Embryonic facial prominence (tissue), 1 donor: ENCODE measurements around the gene D2HGDH.
"Not testable (repeated sequence)": the region's sequence is repeated elsewhere in the genome, so short reads cannot be mapped to it uniquely, and the experiment has no call there.

Experiments used
- DNase-seq: peaks from one replicate; pipeline ENCODE4 v3.0.0-alpha.2; 2016; ENCODE audit errors: extremely low spot score

Gene D2HGDH

DNA sequence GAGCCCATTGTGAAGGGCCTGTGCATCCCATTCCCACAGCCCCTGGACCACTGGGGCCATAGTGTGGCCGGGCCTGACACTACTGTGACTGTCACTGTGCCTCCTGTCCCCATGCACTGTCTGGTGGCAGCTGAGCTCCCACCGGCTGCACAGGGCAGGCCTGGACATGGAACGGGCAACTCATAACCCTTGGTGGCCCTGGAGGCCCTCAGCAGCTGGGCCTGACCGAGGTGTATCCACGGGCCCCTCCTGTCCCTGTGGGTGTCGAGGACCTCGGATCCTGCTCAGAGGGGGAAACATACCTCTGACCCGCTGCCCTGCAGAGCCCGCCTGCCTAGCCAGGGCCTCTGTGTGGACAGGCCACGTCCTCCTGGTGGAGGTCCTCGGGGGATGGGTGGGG, 34.4 kb downstream of the D2HGDH start:
- DNase-seq: no peak

DNA sequence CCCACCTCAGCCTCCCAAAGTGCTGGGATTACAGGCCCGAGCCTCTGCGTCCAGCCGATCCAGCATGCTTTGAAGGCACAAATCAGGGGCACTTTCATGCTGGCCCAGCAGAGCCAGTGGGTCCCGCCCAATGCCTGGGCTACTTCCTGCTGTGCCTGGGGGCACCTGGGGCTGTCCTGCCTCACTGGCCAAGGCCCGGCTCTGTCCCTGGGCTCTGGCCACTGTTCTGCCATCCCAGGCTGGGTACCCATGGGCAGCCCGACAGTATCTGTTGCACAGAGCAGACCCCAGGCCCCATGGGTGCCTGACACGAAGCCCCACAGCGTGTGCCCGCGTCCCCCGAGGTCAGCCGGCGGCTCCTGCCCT, 35.4 kb downstream of the D2HGDH start:
- DNase-seq: no peak

DNA sequence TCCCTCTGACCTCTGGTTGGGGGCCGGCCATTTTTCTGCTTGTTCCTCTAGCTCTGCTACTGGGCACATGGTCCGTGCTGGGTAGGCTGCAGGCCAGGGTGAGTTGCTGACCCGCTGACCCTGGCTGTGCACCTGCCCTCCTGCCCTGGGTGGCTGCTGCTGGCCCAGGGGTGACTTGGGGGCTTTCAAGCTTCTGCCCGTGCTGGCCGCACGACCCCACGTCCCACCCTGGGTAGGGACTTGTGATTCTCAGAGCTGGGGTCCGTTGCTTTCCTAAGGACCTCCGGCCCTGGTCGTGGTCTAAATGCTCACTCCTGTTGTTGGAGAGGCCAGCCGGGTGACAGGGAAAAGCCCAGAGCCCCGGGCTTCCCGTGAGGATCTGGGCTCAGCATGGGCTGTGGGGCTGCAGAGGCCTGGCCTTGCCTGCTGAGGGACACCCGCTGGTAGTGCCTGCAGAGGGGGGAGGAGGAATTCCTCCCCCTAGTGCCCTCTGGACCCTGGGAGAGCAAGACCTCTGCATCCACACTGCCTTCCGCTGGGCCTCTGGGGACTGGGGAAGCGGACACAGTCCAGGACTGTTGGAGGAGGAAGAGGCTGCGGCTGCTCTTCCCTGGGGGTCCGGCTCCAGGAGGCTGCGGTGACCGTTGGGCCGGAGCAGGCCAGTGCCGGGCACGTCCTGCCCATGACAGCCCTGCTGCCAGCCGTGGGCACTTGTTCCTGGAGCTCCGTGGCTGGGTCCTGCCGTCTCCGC, 35.9 kb downstream of the D2HGDH start:
- DNase-seq: no peak

DNA sequence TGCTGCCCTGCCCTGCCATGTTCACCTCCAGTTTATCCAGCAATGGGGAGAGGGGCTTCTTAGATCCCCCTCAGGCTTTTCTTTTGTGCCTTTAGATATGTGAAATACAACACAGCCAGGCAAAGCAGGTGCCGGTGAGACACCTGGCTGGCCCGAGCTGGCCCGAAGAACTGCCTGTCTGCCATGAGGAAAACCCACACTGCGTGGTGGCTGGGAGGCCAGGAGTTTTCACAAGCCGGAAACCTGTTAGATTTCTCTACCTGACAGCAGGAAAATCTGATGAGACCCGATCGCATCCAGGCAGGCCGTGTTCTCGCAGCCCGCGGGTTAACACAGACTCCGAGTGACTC, 36.5 kb downstream of the D2HGDH start:
- no peak for DNase-seq

DNA sequence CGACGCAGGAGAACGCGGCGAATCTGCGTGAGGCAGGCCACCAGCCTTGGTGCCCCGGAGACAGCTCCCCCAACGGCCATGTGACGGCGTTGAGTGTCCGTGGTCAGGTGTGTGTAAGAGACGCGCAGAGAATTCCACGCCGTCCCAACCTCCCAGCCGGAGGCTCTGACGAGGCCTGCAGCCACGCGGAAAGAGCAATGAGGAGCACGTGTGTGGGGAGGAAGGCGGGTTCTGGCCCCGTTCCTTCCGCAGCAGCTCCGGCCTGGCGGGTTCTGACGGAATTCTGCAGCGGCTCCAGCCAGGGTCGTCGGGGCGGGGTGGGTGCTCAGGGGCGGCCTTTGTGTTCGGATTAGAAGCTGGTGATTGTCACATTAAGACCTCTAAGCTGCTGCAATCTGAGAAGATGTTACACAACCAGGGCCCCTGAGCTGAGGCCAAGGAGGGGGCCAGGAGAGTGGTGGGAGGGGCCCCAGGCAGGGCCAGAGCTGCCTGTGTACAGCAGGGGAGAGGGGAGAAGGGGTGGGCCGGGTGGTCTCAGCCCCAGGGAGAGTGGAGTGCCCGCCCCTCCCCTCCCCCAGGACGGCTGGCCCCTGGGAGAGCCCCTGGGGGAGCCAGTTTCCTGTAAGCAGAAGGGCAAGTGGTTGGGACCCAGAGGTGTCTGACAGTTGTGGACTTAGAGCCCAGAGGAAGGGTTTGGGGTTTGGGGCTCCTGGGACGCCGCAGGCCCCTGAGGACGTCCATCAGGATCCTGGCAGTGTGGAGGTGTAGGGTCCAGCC, 37.0 kb downstream of the D2HGDH start:
- no peak for DNase-seq

DNA sequence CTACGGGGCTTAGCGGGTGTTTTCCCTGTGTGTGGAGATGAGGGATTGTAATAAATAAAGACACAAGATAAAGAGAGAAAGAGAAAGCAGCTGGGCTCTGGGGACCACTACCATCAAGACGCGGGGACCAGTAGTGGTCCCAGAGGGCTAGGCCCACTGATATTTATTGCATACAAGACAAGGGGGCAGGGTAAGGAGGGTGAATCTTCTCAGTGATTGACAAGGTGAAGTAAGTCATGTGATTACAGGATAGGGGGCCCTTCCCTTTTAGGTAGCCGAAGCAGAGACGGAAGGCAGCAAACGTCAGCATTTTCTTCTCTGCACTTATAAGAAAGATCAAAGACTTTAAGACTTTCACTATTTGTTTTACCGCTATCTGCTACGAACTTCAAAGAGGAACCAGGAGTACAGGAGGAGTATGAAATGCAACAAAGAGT, 37.7 kb downstream of the D2HGDH start:
- no peak for DNase-seq

DNA sequence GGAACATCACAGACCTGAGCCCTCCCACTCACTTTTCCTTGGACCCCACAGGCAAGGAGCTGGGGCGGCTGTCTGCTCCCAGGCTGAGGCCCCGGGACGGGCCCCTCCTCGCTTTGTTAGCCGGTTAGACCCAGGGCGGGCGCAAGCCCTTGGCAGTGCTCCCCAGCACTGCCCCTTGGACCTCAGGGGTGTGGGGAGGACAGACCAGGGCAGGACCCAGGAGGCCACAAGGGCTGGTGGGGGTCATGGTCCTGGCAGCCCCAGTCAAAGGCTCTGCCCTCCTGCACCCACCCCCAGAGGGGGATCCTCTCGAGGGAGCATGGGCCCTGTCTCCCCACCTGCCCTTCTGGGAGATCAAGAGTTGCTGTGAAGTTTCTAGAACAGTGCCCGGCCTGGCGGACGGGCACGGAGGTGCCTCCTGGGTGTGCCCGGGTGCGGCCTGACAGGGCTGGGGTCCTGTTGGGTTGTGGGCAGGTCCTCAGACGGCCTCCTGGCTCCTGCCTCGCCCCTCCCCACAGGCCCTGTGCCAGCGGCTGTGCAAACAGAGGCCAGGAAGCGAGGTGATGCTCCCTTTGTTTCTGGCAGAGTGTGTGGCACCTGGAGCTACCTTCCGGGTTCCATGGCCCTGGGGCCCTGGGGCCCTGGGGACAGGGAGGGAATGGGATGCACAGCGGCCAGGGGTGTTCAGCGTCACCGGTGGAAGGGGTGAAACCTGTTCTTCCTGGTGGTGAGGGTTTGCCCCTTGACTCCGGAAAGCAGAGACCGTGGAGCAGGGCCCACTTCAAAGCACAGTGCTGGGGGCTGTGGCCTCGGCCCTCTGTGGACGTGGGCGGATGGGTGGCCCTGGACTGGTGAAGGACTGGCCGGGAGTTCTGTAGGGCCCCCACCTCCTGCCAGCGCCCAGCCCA, 39.3 kb downstream of the D2HGDH start:
- DNase-seq: no peak

DNA sequence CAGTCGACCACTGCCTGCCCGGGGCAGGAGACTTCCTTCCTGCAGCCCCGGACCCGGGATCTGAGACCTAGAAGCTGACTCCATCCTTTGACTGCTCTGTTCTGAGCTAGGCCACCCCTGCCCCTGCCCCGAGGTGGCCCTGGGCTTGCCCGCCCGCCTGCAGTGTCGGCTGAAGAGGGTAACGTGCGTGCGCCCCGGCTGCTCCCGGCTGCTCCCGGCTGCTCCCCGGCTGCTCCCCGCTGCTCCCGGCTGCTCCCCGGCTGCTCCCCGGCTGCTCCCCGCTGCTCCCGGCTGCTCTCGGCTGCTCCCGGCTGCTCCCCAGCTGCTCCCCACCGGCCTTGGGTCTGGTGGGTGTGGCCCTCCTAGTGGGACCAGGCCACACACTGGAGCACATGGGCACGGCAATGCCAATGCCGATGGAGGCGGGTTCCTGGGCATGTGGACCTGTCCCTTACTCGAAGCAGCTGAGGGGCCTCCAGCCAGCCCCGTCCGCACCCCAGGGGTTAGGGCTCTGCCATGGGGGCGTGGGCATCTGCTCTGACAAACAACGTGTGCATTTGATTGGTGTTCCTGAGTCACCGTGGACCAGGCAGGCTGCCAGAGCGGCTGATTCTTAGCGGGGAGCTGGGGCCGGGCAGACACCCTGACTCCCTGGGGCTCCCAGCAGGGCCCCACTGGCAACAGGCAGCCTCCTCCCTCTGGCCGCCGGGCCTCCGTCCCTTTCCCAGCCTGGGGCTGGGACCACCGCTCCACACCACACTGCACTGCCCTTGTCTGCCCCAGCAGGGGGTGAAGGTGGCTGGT, 40.2 kb downstream of the D2HGDH start:
- no peak for DNase-seq

DNA sequence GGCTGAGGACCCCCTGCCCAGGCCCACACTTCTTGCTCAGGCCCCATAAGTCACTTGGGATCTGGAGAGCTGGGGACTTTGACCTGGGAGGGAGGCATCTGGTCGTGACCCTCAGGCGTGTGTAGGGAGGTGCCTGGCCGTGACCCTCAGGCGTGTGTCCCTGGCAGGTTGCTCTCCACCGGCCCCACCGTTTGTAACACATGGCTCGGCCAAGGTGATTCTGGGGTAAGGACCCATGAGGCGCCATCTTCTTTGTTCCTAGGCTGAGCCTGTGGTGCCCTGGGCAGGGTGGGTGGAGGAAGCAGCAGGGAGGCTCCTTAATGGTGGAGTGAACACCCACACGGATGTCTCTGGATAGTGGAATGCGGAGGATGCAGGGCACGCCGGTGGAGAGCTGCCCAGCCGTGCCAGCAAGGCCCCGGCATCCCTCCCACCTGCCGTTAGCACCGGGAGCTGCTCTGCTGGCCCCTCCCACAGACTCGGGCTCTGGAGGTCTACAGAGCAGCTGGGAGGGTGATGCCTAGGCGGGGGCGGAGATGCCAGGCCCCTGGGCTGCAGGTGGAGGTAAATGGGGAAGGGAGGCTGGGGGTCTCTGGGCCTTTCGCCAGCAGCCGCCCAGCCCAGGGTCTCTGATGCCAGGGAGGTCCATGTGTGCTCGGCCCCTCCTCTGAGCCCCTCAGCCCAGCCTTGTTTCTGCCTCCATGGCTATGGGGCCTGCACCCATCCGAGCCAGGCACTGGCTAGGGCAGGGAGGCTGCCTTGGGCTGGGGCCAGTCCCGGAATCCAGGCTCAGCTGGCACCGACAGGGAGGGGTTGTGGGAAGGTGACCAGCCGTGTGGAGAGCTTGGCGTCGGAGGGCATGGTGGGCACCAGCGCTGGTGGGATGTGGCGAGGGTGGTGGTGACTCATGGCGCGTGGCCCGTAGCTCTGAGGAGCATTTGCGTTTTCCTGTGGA, 41.1 kb downstream of the D2HGDH start:
- no peak for DNase-seq

DNA sequence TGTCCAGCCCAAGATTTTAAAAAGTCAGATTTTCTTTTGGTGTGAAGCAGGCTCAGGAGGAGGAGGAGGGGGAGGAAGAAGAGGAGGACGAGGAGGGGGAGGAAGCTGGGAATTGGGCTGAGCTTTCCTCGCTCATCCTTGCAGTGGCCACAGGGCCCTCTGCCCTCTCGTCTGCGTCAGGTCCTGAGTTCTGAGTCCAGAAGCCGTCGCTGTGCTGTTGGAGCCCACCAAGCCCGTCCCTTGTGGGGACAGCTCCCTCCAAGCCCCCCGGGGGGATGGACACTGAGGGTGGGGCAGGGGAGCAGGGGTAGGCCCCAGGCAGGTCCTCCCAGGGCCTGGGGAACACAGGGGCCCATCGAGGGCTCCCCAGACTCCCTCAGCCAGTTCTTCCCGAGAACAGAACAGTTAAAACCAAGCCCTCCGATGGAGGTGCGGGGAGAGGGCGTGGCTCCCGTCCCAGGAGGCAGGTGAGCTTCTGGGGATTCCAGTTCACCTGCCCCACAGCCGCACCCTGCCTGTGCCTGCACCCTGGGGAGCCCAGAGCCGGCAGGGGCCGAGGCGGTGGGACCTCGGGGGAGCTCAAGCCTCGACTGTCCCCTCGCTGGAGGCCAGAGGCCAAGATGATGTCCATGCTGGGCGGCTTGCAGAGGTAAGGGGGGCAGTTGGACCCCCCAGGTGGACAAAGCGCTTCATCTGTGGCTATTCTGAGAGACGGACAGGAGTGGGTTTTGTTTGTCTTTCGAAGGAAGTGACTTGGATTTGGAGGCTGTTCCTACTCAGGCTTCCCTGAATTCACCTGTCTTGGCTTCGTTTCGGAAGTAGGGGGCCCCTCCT, 42.1 kb downstream of the D2HGDH start, which contains the start of gene GAL3ST2:
Gene GAL3ST2, plus strand, starts transcription at position 487 of the 834 bp plus-strand sequence. Its CDS starts 134 bp downstream, at position 621.
- DNase-seq: no peak

DNA sequence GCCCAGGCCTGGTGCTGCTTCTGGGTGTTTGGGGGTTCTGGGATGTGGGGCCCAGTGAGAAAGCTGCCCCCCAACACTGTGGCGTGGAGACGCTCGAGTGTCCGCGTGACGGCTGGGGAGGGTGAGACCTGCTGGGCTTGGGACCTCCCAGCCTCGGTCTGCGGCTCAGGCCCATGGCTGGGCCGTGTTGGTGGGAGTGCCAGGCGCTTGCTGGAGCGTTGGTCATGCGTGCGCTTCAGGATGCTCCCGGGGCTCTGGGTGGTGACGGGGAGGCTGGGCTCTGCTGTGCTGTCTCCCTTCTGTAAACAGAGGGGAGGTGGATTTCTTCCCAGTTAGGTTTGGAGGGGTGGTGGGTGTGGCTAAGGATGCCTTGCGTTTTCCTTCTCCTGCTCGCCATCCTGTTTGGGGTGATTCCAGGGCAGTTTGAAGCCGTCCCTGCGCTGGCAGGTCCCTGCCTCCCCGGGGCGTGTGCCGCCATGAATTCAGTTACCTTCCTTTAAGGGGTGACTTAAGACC, 42.8 kb downstream of the D2HGDH start:
- no peak for DNase-seq

DNA sequence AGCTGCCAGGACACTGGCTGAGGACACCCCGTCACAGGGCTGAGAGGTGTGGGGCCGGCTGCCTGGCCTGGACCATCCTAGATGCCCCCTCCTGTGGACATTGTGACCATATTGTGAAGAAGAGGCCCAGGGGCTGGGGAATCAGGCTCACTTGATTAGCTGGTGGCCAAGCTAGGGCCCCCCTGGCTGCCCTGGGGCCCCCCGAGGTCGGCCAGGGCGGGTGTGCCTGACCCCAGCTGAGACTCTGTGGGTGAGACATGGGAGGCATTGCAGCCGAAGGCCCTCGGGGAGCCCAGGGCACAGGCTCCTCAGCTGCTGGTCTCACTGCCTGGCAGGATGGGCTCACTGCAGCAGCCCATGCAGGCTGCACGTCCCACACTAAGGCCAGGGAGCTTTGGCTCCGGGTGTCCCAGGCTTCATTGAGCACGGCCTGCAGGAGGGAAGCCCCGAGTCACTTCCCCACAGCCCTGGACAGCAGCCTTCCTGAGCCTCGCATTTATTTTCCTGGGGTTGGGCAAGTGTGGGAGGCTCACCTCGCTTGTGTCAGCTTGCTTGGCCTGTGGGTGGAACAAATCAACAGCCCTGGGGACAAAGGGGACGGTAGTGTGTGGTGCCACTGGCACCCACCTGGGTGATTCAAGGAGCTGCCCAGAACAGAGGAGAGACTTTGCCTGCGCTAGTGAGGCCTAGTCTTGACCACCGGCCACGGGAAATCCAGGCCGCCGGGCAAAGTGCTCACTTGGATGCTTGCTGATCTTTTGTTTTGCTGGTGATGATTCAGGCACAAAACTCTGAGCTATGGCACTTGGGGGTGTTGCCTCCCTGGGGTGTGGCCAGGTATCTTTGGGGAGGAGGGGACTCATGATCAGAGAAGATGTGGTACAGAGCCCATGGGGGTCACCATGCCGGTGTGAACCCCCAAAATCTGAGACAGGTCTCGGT, 43.5 kb downstream of the D2HGDH start:
- no peak for DNase-seq

DNA sequence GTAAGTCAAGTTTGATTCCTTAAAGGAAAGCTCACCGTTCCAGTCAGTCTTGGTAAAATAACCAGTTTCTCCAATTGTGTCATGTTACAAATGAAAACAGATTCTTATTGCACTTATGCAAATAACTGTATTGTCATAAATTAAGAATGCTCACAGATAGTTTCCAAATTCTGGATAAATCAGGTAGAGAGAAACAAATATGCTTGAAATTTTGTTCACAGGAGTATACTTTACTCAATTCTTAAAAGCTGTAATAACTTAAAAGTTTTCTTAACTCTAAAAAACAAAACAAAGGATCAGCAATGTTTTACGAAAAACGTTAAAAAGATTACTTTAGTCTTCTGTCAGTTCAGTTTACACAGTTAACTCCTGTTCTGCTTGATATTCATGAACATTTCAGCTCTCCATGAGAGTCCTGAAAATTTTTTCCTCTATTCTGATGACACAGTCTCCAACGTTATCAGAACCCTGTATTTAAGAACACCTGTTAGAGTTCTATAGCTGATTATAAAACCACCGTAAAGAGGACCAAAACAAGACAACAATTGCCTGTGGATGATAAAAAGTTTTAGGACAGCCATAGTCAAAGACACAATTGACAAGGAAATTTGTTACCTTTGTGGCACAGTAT, 46.6 kb downstream of the D2HGDH start:
- no peak for DNase-seq

DNA sequence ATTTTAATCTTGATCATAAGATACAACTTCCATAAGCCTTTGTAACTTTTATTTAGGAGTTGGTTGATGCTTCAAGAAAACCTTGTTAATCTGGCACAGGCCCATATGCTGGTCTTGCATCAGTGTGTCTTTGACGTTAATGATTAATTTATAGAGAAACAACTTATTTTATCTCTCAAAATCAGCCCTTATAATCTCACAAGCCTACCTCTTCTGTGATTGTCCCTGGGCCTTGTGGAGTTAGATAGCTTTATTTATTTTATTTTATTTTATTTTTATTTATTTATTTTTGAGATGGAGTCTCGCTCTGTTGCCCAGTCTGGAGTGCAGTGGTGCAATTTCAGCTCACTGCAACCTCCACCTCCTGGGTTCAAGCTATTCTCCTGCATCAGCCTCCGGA, 47.6 kb downstream of the D2HGDH start:
- DNase-seq: not testable (repeated sequence)

DNA sequence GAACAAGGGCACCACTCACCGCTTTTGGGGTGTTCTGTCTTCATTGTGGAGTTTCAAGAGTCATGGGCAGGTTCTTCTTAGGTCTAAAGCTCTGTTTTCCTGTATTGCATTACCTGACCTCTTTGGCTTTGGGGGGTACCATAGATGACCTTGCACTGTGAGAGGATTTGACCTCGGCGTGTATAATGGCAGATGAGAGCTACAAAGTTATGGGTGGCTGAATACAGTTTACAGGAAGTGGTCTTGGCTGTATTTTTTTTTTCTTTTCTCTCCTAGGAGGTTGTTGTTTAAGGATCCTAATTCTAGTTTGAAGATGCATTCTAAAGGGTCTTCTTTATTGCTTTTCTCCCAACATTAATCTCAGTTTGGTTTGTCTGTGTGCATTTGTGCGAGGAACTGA, 53.7 kb downstream of the D2HGDH start:
- no peak for DNase-seq

DNA sequence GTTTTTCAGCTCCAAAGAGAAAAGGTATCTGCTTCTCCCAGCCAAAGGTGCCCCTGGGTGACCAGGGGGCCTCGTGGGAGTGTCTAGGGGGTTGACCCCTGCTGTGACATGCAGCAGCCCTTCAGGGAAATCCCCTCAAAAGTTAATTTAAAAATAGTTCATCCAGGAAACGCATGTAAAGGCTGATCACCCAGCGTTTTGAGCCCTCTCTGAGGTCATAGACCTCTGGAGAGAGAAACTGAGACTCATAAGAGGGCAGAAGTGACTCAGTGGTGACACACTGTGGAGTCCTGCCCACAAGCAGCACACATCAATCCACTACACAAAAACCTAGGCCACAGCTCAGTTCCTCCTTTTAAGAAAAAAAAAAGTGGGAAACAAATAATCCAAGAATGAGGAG, 54.1 kb downstream of the D2HGDH start:
- no peak for DNase-seq

DNA sequence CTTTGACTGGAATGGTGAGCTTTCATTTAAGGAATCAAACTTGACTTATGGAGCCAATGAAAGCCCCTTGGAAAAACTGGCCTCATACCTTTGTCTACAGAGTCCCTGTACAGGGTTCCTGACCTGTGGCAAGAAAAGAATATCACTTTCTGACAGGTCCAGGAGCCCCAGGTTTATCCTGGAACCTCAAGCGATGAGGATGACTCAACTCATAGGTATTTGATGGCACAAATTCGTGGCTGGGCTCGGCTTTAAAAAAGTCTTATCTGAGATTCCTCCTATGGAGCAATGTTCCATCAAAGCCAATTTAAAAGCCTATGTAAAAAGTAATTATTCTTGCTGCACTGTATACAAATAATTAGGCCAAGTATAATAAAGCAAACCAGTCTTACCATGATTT, 57.0 kb downstream of the D2HGDH start:
- not testable (repeated sequence) for DNase-seq
